Neural cell (in vitro differentiated cells): Measurements from ENCODE around the gene CARTPT. TPM values are rescaled to one million over a fixed set of nuclear protein-coding genes. Genes with fewer than 3 reads are reported as not detected.

ENCODE experiments used
- H2AFZ ChIP-seq: fragments of 200-600, 300-800 bp; sonication (generic), shearing (Covaris generic); 2 replicates; pipeline ENCODE4 v1.6.0; 2014; ENCODE audit warnings: low read depth, mild to moderate bottlenecking, antibody characterized with exemption, low read length, moderate library complexity
- H3F3A ChIP-seq: fragments of 200-600 bp; shearing (Covaris generic); 2 replicates; pipeline ENCODE4 v1.6.1; 2016; ENCODE audit warnings: mild to moderate bottlenecking, moderate library complexity, mixed read lengths, antibody characterized with exemption, low read length; ENCODE audit not compliant: insufficient read depth, poor library complexity, severe bottlenecking
- H3K27ac ChIP-seq: fragments of 200-600, 300-800 bp; sonication (generic), shearing (Covaris generic); 2 replicates; pipeline ENCODE4 v1.5.1; 2014; ENCODE audit warnings: mild to moderate bottlenecking, low read length, moderate library complexity
- H3K27me3 ChIP-seq: fragments of 300-800, 200-600 bp; sonication (generic), shearing (Covaris generic); 2 replicates; pipeline ENCODE4 v1.6.0; 2014; ENCODE audit warnings: mild to moderate bottlenecking, low read depth, low read length, moderate library complexity; ENCODE audit not compliant: insufficient read depth
- H3K36me3 ChIP-seq: fragments of 300-800, 200-600 bp; sonication (generic), shearing (Covaris generic); 2 replicates; pipeline ENCODE4 v1.5.1; 2014; ENCODE audit warnings: mild to moderate bottlenecking, antibody characterized with exemption, low read length, moderate library complexity; ENCODE audit not compliant: insufficient read depth
- H3K4me2 ChIP-seq: fragments of 300-800, 200-600 bp; sonication (generic), shearing (Covaris generic); 2 replicates; pipeline ENCODE4 v1.6.0; 2014; ENCODE audit warnings: mild to moderate bottlenecking, low read length
- H3K4me3 ChIP-seq: fragments of 300-800, 200-600 bp; sonication (generic), shearing (Covaris generic); 2 replicates; pipeline ENCODE4 v1.5.1; 2014; ENCODE audit warnings: mild to moderate bottlenecking, low read length, moderate library complexity
- H3K79me2 ChIP-seq: fragments of 200-600 bp; shearing (Covaris generic); replicated peaks from 2 replicates; pipeline ENCODE4 v1.6.0; 2014; ENCODE audit warnings: mild to moderate bottlenecking, low read length, moderate library complexity; ENCODE audit not compliant: insufficient read depth
- H3K9ac ChIP-seq: fragments of 300-800, 200-600 bp; sonication (generic), shearing (Covaris generic); 2 replicates; pipeline ENCODE4 v1.6.1; 2016; ENCODE audit warnings: mild to moderate bottlenecking, low read length, mixed read lengths
- H3K9me2 ChIP-seq: fragments of 200-600 bp; shearing (Covaris generic); 2 replicates; pipeline ENCODE4 v1.6.1; 2016; ENCODE audit warnings: mild to moderate bottlenecking, low read length, mixed read lengths; ENCODE audit not compliant: insufficient read depth
- H3K9me3 ChIP-seq: fragments of 200-600, 300-800 bp; sonication (generic), shearing (Covaris generic); 2 replicates; pipeline ENCODE4 v1.6.1; 2016; ENCODE audit warnings: mild to moderate bottlenecking, mixed run types, low read length, moderate library complexity, mixed read lengths
- H4K20me1 ChIP-seq: fragments of 200-600 bp; shearing (Covaris generic); 2 replicates; pipeline ENCODE4 v1.6.1; 2016; ENCODE audit warnings: mild to moderate bottlenecking, mixed run types; ENCODE audit not compliant: insufficient read depth
- EP300 ChIP-seq: fragments of 450-650 bp; conservative IDR thresholded peaks from 2 replicates; pipeline ENCODE4 v1.6.1; 2014; ENCODE audit warnings: antibody characterized with exemption, mild to moderate bottlenecking, moderate library complexity; ENCODE audit not compliant: poor library complexity, severe bottlenecking
- EZH2 ChIP-seq: fragments of 200-600, 300-800 bp; shearing (Covaris generic), sonication (generic); IDR thresholded peaks from 2 replicates; pipeline ENCODE4 v1.6.1; 2014; ENCODE audit warnings: antibody characterized with exemption, low read length, borderline replicate concordance, mild to moderate bottlenecking; ENCODE audit not compliant: insufficient read depth, poor library complexity, severe bottlenecking
- MXI1 ChIP-seq: fragments of 450-650 bp; conservative IDR thresholded peaks from 2 replicates; pipeline ENCODE4 v1.6.1; 2014; ENCODE audit warnings: antibody characterized with exemption, mild to moderate bottlenecking; ENCODE audit not compliant: poor library complexity, severe bottlenecking
- POLR2AphosphoS5 ChIP-seq: IDR thresholded peaks from 2 replicates; pipeline ENCODE4 v1.6.1; 2012
- RAD21 ChIP-seq: fragments of 450-650 bp; conservative IDR thresholded peaks from 2 replicates; pipeline ENCODE4 v1.6.1; 2014; ENCODE audit warnings: antibody characterized with exemption, mild to moderate bottlenecking, moderate library complexity
- SMC3 ChIP-seq: fragments of 450-650 bp; conservative IDR thresholded peaks from 2 replicates; pipeline ENCODE4 v1.6.1; 2014; ENCODE audit warnings: antibody characterized with exemption, mild to moderate bottlenecking, moderate library complexity; ENCODE audit not compliant: poor library complexity
- TAF1 ChIP-seq: IDR thresholded peaks from 2 replicates; pipeline ENCODE4 v1.6.1; 2012; ENCODE audit warnings: low read depth
- polyA plus RNA-seq: library from polyadenylated mRNA; depleted of rRNA; stranded (reverse); fragments of >200 nt; gene quantifications from 2 replicates; pipeline ENCODE4 v1.2.3, GENCODE V29; 2014
- TF ChIP-seq, protein P1 (sequence below): IDR thresholded peaks from 2 replicates; pipeline ENCODE4 v1.6.1; 2012; ENCODE audit warnings: borderline replicate concordance
- TF ChIP-seq, protein P2 (sequence below): fragments of 450-650 bp; IDR thresholded peaks from 2 replicates; pipeline ENCODE4 v1.5.1; 2014; ENCODE audit warnings: antibody characterized with exemption, mild to moderate bottlenecking, moderate library complexity; ENCODE audit not compliant: poor library complexity, severe bottlenecking

The CARTPT gene
- polyA plus RNA-seq, 1 donor from 2014 or later, result 0.71 TPM

DNA sequence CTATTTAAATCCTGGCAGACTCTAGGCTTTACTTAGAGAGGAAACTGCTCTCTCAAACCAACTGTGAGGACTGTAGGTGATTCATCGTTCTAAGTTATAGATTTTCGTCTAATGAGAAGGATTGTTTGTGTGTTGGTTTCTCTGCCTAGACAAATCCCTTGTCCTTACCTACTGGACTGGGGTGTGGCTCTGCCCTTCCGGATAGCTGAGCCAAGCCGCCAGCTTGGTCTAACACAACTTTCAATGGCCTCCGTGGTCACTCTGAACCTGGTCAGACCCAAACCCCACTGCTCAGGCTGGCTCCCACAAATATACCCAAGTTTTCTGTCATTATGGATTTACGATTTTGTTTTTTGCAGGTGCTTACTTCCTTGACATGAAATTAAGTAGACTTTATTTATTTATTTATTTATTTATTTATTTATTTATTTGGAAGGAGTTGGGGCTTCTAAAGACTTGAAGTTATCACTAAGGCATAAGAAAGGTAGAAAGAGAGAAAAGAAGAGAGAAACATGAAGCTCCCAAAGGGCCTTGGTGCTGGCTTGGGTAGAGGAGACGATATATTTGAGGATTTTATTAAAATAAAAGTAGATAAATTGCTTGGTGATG, 19.0 kb downstream of the CARTPT start:
- Histone ChIP-seq H3K27ac (no peak overlapping the region), H3K9me2 (no peaks in the 10 kb centered on the region), H3K36me3 (no peaks in the 10 kb centered on the region), H3K27me3 (no peaks in the 10 kb centered on the region), H3K79me2 (no peaks in the 10 kb centered on the region), H3K9ac (no peak overlapping the region), H3K4me2 (no peak overlapping the region), H4K20me1 (no peaks in the 10 kb centered on the region), H3K9me3 (no peaks in the 10 kb centered on the region), H2AFZ (no peak overlapping the region), H3K4me3 (no peak overlapping the region), H3F3A (no peaks in the 10 kb centered on the region)
- TF ChIP-seq, protein P1, sequence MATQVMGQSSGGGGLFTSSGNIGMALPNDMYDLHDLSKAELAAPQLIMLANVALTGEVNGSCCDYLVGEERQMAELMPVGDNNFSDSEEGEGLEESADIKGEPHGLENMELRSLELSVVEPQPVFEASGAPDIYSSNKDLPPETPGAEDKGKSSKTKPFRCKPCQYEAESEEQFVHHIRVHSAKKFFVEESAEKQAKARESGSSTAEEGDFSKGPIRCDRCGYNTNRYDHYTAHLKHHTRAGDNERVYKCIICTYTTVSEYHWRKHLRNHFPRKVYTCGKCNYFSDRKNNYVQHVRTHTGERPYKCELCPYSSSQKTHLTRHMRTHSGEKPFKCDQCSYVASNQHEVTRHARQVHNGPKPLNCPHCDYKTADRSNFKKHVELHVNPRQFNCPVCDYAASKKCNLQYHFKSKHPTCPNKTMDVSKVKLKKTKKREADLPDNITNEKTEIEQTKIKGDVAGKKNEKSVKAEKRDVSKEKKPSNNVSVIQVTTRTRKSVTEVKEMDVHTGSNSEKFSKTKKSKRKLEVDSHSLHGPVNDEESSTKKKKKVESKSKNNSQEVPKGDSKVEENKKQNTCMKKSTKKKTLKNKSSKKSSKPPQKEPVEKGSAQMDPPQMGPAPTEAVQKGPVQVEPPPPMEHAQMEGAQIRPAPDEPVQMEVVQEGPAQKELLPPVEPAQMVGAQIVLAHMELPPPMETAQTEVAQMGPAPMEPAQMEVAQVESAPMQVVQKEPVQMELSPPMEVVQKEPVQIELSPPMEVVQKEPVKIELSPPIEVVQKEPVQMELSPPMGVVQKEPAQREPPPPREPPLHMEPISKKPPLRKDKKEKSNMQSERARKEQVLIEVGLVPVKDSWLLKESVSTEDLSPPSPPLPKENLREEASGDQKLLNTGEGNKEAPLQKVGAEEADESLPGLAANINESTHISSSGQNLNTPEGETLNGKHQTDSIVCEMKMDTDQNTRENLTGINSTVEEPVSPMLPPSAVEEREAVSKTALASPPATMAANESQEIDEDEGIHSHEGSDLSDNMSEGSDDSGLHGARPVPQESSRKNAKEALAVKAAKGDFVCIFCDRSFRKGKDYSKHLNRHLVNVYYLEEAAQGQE, result no peak
- no peak for TF ChIP-seq EP300
- TF ChIP-seq, protein P2, sequence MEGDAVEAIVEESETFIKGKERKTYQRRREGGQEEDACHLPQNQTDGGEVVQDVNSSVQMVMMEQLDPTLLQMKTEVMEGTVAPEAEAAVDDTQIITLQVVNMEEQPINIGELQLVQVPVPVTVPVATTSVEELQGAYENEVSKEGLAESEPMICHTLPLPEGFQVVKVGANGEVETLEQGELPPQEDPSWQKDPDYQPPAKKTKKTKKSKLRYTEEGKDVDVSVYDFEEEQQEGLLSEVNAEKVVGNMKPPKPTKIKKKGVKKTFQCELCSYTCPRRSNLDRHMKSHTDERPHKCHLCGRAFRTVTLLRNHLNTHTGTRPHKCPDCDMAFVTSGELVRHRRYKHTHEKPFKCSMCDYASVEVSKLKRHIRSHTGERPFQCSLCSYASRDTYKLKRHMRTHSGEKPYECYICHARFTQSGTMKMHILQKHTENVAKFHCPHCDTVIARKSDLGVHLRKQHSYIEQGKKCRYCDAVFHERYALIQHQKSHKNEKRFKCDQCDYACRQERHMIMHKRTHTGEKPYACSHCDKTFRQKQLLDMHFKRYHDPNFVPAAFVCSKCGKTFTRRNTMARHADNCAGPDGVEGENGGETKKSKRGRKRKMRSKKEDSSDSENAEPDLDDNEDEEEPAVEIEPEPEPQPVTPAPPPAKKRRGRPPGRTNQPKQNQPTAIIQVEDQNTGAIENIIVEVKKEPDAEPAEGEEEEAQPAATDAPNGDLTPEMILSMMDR, result no peak
- no peak for TF ChIP-seq MXI1
- no peak for TF ChIP-seq RAD21
- no peak for TF ChIP-seq SMC3
- no peak for TF ChIP-seq POLR2AphosphoS5
- no peak for TF ChIP-seq TAF1
- no peak for TF ChIP-seq EZH2

GRCh38 chr5:71738662-71739361, 19.7 kb downstream of the CARTPT start:
- H3F3A ChIP-seq, result no peaks in the 10 kb centered on the region
- TF ChIP-seq RAD21, result no peak
- TF ChIP-seq, protein P1, result no peak
- no peak for TF ChIP-seq MXI1
- TF ChIP-seq TAF1, result no peak
- H3K27me3 ChIP-seq, result no peaks in the 10 kb centered on the region
- H4K20me1 ChIP-seq, result no peaks in the 10 kb centered on the region
- no peak overlapping the region for H3K4me2 ChIP-seq
- no peak overlapping the region for H2AFZ ChIP-seq
- H3K79me2 ChIP-seq, result no peaks in the 10 kb centered on the region
- H3K27ac ChIP-seq, result no peak overlapping the region
- no peaks in the 10 kb centered on the region for H3K9me3 ChIP-seq
- H3K4me3 ChIP-seq, result no peak overlapping the region
- H3K36me3 ChIP-seq, result no peaks in the 10 kb centered on the region
- H3K9me2 ChIP-seq, result no peaks in the 10 kb centered on the region
- no peak overlapping the region for H3K9ac ChIP-seq
